Measurements from ENCODE around the gene HERPUD1. TPM values are rescaled to one million over a fixed set of nuclear protein-coding genes. Genes with fewer than 3 reads are reported as not detected.

HERPUD1 gene
- total RNA-seq, 1 donor, result 190 TPM

DNA sequence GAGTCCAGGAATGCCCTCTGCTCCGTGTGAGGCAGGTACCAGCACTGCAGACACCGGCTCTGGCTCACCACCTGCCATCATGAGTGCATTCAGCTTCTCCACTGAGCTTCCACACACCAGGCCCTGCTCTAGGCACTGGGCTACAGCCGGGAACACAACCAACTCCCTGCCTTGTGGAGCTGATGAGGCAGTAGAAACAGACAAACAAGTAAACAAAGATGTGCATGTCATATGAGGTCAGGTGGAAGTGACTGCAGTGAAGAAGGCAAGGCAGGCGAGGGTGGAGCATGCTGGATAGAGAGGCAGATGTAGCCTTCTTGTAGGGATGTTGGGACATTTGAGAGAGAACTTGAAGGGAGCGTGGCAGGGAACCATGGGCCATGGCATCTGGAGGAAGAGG is 62.4 kb downstream of the HERPUD1 start:
- TF ChIP-seq, protein P1, sequence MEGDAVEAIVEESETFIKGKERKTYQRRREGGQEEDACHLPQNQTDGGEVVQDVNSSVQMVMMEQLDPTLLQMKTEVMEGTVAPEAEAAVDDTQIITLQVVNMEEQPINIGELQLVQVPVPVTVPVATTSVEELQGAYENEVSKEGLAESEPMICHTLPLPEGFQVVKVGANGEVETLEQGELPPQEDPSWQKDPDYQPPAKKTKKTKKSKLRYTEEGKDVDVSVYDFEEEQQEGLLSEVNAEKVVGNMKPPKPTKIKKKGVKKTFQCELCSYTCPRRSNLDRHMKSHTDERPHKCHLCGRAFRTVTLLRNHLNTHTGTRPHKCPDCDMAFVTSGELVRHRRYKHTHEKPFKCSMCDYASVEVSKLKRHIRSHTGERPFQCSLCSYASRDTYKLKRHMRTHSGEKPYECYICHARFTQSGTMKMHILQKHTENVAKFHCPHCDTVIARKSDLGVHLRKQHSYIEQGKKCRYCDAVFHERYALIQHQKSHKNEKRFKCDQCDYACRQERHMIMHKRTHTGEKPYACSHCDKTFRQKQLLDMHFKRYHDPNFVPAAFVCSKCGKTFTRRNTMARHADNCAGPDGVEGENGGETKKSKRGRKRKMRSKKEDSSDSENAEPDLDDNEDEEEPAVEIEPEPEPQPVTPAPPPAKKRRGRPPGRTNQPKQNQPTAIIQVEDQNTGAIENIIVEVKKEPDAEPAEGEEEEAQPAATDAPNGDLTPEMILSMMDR (IDR thresholded peaks at IDR 0.05; ENCODE audit: extremely low read depth, low read depth, low read length), result no peak
- Histone ChIP-seq H2AFZ (ENCODE audit: low read length) (no peak overlapping the region), H3K27ac (ENCODE audit: low read depth, low read length) (no peak overlapping the region), H3K4me3 (ENCODE audit: insufficient read depth, low read length) (no peak overlapping the region), H3K9me3 (ENCODE audit: low read depth, low read length) (no peaks in the 10 kb centered on the region), H3K4me2 (ENCODE audit: insufficient read depth, low read length) (no peak overlapping the region), H3K79me2 (ENCODE audit: insufficient read depth, low read length) (peaks cover 97% of the 10 kb centered on the region), H4K20me1 (ENCODE audit: insufficient read depth, low read length) (no peaks in the 10 kb centered on the region), H3K4me1 (ENCODE audit: insufficient read depth, low read length) (peaks cover 27% of the 10 kb centered on the region), H3K36me3 (ENCODE audit: insufficient read depth, low read length) (peaks cover 1% of the 10 kb centered on the region), H3K27me3 (ENCODE audit: insufficient read depth, low read length) (no peaks in the 10 kb centered on the region)
- DNase-seq (ENCODE audit: insufficient read length, low spot score, missing footprints), result no peak

Other genes with a start within 250 kb of the HERPUD1 start
- gene MT1X, start 249.7 kb upstream of the HERPUD1 start, total RNA-seq, result 81.4 and 86.0 TPM in 2 replicates
- 36.8 and 40.5 TPM in 2 replicates for gene NUP93, start 202.0 kb upstream of the HERPUD1 start, total RNA-seq
- not detected in 2 replicates for gene SLC12A3, start 66.9 kb upstream of the HERPUD1 start, total RNA-seq
- gene CETP, start 29.8 kb downstream of the HERPUD1 start, total RNA-seq, result not detected in 2 replicates
- gene NLRC5, start 57.4 kb downstream of the HERPUD1 start, total RNA-seq, result 52.1 and 57.2 TPM in 2 replicates
- gene CPNE2, start 160.4 kb downstream of the HERPUD1 start, total RNA-seq, result 11.6 and 15.3 TPM in 2 replicates

Measured in osteoblast (primary cell).